NCI-H2171 treated with DMSO at 0.1 percent for 48 hours (cell line): Measurements from ENCODE around the gene SLC10A1.
"Not testable (repeated sequence)": the region's sequence is repeated elsewhere in the genome, so short reads cannot be mapped to it uniquely, and the experiment has no call there.

Experiments
- DNase-seq: peaks from one replicate; lab custom pipeline; 2025; lab: John Stamatoyannopoulos, UW

SLC10A1 gene

GRCh38 chr14:69770559-69770958, 26.5 kb downstream of the SLC10A1 start:
- no peak for DNase-seq

GRCh38 chr14:69769623-69770022, 27.4 kb downstream of the SLC10A1 start:
- no peak for DNase-seq

GRCh38 chr14:69768873-69769272, 28.2 kb downstream of the SLC10A1 start:
- DNase-seq, result no peak

- DNase-seq, result peak; percentile 94
Observed at GRCh38 chr14:69767369-69767999, 29.6 kb downstream of the SLC10A1 start.

- peak; percentile 96 for DNase-seq
Observed at GRCh38 chr14:69766984-69767368, 30.1 kb downstream of the SLC10A1 start, which contains the start of gene SRSF5. Gene SRSF5 (plus strand): TSS chr14:69767142. CDS start chr14:69768157, 1,015 bp downstream.

- no peak for DNase-seq
Observed at GRCh38 chr14:69763761-69764510, 33.1 kb downstream of the SLC10A1 start.

GRCh38 chr14:69760810-69761209, 36.2 kb downstream of the SLC10A1 start:
- no peak for DNase-seq

GRCh38 chr14:69756298-69756697, 40.7 kb downstream of the SLC10A1 start:
- no peak for DNase-seq

GRCh38 chr14:69755784-69756183, 41.3 kb downstream of the SLC10A1 start:
- DNase-seq, result no peak

- DNase-seq, result no peak
Observed at GRCh38 chr14:69755296-69755695, 41.7 kb downstream of the SLC10A1 start.

- no peak for DNase-seq
Observed at GRCh38 chr14:69754487-69754886, 42.6 kb downstream of the SLC10A1 start.

- DNase-seq, result no peak
Observed at GRCh38 chr14:69753860-69754259, 43.2 kb downstream of the SLC10A1 start.

- DNase-seq, result no peak
Observed at GRCh38 chr14:69752773-69753172, 44.3 kb downstream of the SLC10A1 start.

- DNase-seq, result peak; percentile 12
Observed at GRCh38 chr14:69750495-69750894, 46.5 kb downstream of the SLC10A1 start.

GRCh38 chr14:69749956-69750355, 47.1 kb downstream of the SLC10A1 start:
- DNase-seq, result no peak

GRCh38 chr14:69741055-69741454, 56.0 kb downstream of the SLC10A1 start:
- no peak for DNase-seq

GRCh38 chr14:69736405-69736804, 60.6 kb downstream of the SLC10A1 start:
- DNase-seq, result not testable (repeated sequence)

- DNase-seq, result not testable (repeated sequence)
Observed at GRCh38 chr14:69731919-69732598, 65.0 kb downstream of the SLC10A1 start.

- no peak for DNase-seq
Observed at GRCh38 chr14:69727860-69728259, 69.2 kb downstream of the SLC10A1 start.

GRCh38 chr14:69726761-69727511, 70.1 kb downstream of the SLC10A1 start:
- DNase-seq, result peak; percentile 59
